Embryonic facial prominence (tissue), 1 donor: Measurements from ENCODE around the gene CYP27B1.

Source experiments
- DNase-seq: peaks from one replicate; pipeline ENCODE4 v3.0.0-alpha.2; 2016; ENCODE audit errors: extremely low spot score

CYP27B1 gene

GRCh38 chr12:57735952-57736740 is 30.7 kb downstream of the CYP27B1 start:
- no peak for DNase-seq

GRCh38 chr12:57735198-57735855 is 31.6 kb downstream of the CYP27B1 start:
- no peak for DNase-seq

- no peak for DNase-seq
Measured at GRCh38 chr12:57734591-57734990, 32.3 kb downstream of the CYP27B1 start.

DNA sequence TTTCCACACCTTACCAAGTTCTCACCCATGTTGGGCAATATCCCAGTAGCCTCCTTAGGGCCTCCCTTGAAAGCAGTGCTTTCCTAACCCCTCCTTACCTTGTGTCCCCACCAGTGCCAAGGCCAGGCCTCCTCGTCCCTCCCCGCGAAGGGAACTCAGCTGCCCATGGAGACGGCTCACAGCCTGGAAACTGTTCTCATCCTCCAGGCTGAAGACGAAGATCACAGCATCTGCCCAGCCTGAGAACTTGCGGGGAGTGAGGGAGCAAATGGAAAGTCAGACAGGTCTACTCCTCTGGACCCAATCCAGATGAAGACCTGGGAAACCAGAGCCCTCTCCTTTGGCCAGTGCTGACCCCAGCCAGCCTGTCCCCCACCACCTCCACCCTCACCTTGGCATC is 33.0 kb downstream of the CYP27B1 start:
- no peak for DNase-seq

- DNase-seq: no peak
Measured at GRCh38 chr12:57732726-57733593, 33.9 kb downstream of the CYP27B1 start.

DNA sequence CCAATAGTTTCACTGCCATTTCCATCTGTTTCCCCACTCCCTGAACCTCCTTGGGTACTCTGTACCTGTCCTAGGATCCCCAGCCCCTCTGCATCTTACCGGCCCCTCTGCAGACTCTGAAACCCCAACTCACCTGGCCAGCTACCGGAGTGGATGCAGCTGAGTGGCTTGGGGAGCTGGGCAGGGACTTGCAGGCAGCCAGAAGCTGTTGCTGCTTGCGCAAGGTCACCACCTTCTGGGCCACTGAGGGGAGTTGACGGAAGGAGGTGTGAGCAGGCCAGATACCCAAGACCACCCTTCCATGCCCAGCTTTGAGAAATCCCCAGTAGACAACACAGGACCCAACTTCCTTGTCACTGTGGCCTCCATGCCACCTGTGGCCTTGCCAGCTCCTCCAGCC is 34.6 kb downstream of the CYP27B1 start:
- no peak for DNase-seq

- DNase-seq: no peak
Measured at GRCh38 chr12:57731411-57732080, 35.3 kb downstream of the CYP27B1 start.

- DNase-seq: no peak
Measured at GRCh38 chr12:57730336-57731067, 36.4 kb downstream of the CYP27B1 start.

DNA sequence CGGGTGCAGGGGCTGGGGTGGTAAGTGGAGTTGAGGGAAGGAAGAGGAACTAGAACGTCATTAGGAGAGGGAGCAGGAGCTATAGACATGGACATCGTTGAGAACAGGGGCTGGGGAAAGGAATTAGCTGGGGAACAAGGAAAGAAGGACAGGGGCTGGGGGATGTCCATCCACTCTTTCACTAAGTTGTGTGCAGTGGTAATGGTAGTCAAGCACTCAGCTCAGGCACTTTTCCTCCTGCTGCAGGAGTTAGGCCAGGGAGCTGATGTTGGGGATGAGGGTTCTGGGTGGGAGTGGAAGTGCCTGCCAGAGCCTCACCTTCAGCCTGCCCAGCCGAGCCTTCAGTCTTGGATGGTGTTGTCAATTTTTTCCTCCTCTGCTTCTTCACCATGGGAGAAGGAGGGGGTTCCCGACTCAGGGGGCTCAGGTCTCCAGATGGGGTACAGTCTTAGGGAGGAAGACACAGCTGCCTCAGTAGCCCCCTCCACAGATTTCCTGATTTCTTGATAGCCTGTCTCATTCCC is 37.5 kb downstream of the CYP27B1 start:
- DNase-seq: no peak

- DNase-seq: no peak
Measured at GRCh38 chr12:57727758-57728395, 39.0 kb downstream of the CYP27B1 start.

DNA sequence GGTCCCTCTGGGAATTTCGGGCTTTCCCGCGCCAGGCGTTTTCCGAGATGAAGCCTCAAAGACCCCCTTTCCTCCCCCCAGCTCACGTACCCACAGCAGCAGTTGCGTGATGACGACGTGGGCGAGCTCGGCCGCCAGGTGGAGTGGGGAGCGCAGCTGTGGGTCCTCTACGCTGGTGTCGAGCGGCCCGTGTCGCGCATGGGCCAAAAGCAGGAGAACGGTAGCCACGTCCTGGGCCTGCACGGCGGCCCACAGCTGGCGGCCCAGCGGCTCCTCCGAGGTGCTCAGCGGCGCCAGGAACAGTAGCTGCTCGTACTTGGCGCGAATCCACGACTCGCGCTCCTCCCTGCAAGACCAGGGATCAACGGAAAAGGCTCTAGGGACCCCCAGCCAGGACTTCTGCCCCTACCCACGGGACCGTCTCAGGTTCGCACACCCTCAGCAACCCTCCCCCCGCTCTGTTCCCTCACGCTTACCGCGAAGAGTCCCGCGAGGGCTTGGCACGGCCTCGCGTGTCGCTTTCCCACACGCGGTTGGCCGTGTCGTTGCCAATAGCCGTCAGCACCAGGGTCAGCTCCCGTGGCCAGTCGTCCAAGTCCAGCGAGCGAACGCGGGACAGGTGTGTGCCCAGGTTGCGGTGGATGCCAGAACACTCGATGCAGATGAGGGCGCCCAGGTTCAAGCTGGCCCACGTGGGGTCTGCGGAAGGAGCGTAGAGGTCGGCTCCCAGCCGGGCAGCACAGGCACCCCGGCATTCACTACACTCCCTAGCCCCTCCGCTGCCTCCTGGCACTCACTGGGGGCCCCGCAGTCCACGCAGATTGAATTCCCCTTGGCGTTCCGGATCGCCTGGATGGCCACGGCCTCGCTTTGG is 39.8 kb downstream of the CYP27B1 start:
- no peak for DNase-seq

DNA sequence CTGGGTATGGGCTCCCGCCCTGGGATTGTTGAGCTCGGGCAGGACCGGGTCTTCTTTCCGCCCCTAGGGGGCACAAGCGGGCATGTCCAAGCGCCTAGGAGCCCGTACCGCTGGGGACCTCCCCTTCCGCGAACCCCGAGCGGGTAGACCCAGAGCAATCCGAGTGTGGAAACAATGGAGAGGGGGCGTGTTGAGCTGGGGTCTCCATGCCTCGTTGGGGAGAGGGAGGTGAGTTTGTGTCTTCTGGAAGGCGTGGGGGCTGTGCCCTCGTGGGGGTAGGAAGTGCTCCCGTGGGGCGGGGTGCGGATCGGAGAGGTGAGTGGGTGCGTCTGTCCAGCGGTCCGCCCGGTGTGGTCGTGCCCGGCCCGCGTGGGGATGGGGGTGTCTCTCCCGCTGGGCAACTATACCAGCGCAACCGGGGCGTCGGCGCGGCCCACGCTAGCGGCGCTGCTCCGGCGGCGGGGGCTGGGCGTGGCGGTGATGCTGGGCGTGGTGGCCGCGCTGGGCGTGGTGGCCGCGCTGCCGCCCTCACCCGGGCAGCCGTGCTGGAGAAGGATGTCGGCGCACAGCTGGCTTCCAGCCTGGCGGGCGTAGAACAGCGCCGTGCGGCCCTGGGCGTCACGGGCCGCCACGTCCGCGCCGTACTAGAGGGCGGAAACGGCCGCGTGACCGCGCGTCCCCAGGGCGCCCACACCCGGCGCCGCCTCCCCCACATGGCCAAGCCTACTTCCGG is 40.6 kb downstream of the CYP27B1 start:
- DNase-seq: no peak

DNA sequence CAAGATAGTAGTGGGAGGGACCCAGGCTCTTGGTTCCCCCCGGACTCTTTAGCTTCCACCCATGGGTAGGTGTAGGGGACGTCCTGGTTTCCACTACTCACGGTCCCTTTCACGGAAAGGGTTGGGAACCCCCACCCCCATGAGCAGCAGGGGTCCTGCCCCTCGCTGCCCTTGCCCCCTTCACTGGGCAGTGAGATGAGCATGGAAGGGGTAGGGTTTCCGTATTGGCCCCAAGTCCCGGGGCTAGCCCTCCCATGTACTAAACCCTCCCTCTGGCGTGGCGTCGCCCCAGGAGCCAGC is 41.1 kb downstream of the CYP27B1 start:
- no peak for DNase-seq

DNA sequence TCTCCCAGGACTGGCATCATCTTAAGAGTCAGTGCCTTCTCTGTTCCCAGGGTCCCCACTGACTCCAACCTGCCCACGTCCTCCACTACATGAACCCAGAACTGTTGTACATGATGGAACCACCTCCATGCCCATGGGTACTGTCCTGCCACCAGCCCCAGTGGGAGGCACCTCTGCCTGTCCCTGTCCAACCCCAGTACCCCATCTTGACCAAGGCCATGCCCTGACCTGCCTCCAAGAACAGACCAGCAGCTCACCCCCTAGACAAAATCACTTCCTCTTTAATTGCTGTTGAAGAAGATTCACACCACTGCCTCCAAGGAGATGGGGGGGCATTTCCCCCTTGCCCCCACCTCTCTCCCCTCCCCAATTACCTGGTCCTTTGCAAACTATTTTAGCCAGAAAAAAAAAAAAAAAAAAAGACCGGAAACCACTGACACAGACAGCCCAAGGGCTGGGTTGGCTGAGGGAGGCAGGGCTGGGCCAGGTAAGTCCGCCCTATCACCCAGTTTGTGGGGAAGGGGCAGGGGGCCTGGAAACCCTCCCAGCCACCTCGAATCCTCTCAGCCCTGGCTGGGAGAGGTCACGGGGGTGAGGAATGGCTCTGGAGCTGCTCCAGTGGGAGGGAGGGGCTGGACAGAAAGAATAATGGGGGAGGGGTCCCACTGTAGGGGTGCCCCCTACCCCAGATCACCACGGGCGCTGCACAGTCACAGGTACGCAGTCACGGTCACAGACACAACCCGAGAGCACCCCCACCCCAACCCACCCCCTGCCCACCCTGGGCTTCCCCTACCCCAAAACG is 41.7 kb downstream of the CYP27B1 start:
- no peak for DNase-seq

DNA sequence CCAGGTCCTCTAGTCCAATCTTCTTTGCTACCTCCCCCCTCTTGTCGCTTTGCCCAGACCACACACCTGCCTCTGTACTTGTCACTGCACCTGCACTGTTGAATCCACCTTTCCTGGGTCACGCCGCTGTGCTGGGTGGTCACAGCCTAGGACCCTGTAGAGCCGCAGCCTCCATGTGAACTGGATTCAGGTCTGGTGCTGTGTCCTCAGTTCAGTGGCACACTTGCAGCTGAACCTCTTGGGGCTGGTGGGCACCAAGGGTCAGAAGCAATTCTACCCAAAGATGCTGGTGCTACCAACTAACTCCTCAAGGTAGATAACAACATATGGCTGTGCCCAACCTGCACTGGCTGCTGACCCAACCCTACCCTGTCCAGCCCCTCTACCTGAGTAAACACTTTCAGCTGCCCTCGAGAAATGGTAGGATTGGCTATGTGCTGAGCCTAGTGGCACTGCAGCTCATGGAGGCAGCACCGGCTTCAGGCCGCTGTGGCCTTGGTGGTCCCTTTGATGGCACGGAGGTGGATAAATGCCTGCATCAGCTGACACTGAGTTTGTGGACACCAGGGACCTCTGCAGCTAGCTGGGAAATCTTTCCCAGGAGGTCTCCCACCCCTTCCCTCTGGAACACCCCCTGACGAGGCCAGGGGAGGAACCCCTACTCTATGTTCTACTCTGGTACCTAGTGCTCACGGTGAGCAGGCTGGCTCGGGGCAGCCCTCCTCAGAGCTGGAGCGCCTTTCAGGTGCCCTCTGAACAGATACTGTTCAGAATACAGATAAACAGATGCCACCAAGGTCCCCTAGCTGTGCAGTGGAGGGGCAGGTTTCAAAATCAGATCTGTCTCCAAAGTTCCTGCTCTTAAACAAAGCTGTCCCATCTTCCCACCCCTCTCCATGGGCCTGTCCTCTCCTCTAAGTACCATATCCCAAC is 42.6 kb downstream of the CYP27B1 start:
- DNase-seq: no peak

DNA sequence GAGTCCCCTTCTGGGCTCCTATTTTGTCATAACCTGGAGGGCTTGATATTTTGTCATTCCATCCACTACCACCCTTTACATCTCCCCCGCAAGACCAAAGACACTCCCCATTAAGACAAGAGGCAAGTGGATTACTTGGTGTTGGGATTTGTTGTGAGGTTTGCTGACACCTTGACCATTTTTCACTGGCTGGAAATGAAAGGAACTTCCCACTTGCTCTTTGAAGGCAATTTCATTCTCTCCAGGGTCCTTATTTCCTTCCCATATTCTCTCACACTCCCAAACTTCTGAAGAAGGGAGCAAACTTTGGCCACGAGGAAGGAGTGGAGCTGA is 43.3 kb downstream of the CYP27B1 start:
- DNase-seq: no peak
